Heart left ventricle (tissue), 13 donors: ENCODE data around the gene PPIE.

Source experiments
- CTCF ChIP-seq, 12 donors: fragments of 200-600 bp; sonication (generic) in 4 of 12; IDR thresholded peaks; one replicate each; pipeline versions ENCODE4 v1.5.0 to v1.8.0; 2018 to 2022; ENCODE audit warnings: antibody characterized with exemption in 12 of 12, mild to moderate bottlenecking in 5 of 12
- POLR2A ChIP-seq, 2 donors: fragments of 450-650 bp; IDR thresholded peaks; one replicate each; pipeline ENCODE4 v1.6.1; 2017; ENCODE audit warnings: antibody characterized with exemption in 2 of 2, mild to moderate bottlenecking in 2 of 2, moderate library complexity in 2 of 2
- donor health status: ischemic (EF 13 %, LVEDD 7.1; RV severe dilation, severe dysfunction).
- donor health status: DM: no; HTN: yes; CAD: no.
- donor health status: DM: no; HTN: no; CAD: no.
- donor health status: ischemic (EF 25% LVEDD 6.9; RV normal size, moderate dysfunction).
- donor health status: ischemic (EF 25% LVEDD 5.7; RV mildly dilated, moderate dysfunction).
- donor health status: ischemic (EF 35%, LVEDD 5.7; RV mildly dilated, moderate dysfunction).
- donor health status: nonischemic (EF 11% LVEDD 7.7; RV severe dilation, severe dysfunction).
- donor health status: DM: yes; HTN: yes; CAD: no.
- donor health status: PGD.
- donor health status: ischemic (EF 29% LVEDD 5.4; RV normal size, mild dysfunction).
- donor health status: nonischemic (EF 23%, LVEDD 6.1; RV moderate dilation, normal function).

- TF ChIP-seq CTCF (IDR thresholded peaks at IDR 0.05) (no peak), POLR2A (IDR thresholded peaks at IDR 0.05) (no peak)
Observed at GRCh38 chr1:39711966-39712340, 26.7 kb upstream of the PPIE start.
